GM21619 (cell line): ENCODE results near the gene SCN1B.
A peak's percentile ranks its signal among the peaks of the same experiment; 100 is the strongest.
"Not testable (repeated sequence)": the region's sequence is repeated elsewhere in the genome, so short reads cannot be mapped to it uniquely, and the experiment has no call there.

Source experiments
- ATAC-seq: cut with Tn5 transposase; IDR thresholded peaks from one replicate; pipeline ENCODE4 v1.9.1; 2021; ENCODE audit not compliant: unreplicated experiment

SCN1B gene

GRCh38 chr19:35030257-35031071 lies at the start of gene SCN1B:
Gene SCN1B (plus strand): TSS chr19:35030470. CDS start chr19:35030821, 351 bp downstream.
- no peak for ATAC-seq

GRCh38 chr19:34982275-34982674 lies 48.0 kb upstream of the SCN1B start:
- no peak for ATAC-seq

DNA sequence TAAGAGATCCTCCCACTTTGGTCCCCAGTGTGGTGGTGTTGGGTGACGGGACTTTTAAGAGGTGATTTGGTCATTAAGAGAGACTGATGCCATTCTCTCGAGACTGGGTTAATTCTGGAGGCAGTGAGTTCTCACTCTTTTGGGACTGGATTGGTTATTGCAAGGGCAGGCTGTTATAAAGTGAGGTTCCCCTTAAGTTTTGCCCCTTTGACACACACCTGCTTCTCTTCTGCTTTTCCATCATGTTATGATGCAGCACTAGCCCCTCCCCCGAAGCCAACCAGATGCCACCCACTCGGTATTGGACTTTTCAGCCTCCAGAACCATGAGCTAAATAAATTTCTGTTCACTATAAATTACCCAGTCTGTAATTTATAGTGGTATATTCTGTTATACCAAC lies 46.5 kb upstream of the SCN1B start:
- no peak for ATAC-seq

DNA sequence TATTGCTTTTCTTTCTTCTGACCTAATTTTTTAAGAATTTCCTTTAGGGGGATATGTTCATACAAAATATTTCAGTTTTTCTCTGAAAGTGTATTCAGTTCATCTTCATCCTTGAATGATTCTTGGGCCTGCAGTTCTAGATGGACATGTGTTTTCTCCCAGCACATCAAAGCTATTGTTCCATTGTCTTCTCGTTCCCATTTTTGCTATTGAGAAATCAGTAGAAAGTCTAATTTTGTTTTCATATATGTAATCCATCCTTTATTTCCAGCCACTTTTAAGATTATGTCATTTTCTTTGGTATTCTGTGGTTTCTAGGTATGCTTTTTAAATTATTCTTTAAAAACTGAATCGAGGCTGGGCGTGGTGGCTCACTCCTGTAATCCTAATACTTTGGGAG lies 46.0 kb upstream of the SCN1B start:
- no peak for ATAC-seq

- ATAC-seq: no peak
Measured at GRCh38 chr19:34985249-34986022, 44.8 kb upstream of the SCN1B start.

- ATAC-seq: no peak
Measured at GRCh38 chr19:34988119-34988518, 42.2 kb upstream of the SCN1B start.

GRCh38 chr19:34989298-34989697 lies 41.0 kb upstream of the SCN1B start:
- ATAC-seq: no peak

DNA sequence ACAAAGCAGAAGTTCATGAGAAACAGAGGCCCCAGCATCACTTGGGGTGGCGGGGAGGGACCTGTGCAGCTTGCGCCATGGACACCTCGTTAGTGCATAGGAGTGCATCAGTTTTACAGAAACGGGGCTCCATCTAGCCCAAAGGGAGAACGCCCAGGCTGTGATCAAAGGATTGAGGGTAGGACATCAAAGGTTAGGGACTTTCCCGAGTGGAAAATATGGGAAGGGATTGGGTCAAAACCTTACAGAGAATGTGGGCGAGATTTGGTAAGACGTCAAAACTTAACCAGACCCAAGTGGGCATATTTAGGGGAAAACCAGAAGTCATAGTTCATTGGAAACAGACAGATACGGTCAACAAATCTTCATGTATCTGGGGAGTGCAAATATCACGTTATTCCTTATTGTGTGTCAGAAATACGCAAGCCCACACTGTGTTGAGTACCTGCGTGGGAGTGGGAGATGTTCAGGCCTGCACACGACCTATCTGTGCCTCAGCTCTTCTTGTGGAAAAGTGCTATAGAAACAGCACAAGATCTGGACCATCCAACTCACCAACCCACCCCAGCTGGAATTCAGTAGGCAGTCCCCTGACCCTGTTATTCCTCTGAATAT lies 39.6 kb upstream of the SCN1B start:
- ATAC-seq: no peak

DNA sequence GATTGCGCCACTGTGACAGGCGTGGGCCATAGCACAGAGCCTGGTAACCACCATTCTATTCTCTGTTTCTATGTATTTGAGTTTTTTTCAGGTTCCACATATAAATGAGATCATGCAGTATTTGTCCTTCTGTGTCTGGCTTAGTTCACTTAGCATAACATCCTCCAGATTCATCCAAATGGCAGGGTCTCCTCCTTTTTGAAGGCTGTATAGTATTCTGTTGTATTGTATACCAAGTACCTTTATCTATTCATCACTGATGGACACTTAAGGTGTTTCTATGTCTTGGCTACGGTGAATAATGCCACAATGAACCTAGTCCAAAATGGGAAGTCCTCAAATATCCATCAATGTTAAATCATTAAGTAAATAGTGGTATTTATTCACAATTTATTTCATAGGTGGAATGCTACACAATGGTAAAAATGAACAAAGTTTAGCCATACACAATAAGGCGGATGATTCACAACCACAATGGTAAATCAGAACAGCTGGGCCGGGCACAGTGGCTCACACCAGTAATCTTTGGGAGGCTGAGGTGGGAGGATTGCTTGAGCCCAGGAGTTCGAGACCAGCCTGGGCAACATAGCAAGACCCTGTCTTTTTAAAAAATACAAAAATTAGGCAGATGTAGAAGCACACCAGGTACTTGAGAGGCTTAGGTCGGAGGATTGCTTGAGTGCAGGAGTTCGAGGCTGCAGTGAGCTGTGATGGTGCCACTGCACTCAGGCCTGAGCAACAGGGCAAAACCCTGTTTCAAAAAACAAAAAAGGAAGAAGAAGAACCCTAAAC lies 38.5 kb upstream of the SCN1B start:
- no peak for ATAC-seq

GRCh38 chr19:34992582-34992981 lies 37.7 kb upstream of the SCN1B start:
- ATAC-seq: not testable (repeated sequence)

GRCh38 chr19:34994286-34994642 lies 36.0 kb upstream of the SCN1B start:
- no peak for ATAC-seq

DNA sequence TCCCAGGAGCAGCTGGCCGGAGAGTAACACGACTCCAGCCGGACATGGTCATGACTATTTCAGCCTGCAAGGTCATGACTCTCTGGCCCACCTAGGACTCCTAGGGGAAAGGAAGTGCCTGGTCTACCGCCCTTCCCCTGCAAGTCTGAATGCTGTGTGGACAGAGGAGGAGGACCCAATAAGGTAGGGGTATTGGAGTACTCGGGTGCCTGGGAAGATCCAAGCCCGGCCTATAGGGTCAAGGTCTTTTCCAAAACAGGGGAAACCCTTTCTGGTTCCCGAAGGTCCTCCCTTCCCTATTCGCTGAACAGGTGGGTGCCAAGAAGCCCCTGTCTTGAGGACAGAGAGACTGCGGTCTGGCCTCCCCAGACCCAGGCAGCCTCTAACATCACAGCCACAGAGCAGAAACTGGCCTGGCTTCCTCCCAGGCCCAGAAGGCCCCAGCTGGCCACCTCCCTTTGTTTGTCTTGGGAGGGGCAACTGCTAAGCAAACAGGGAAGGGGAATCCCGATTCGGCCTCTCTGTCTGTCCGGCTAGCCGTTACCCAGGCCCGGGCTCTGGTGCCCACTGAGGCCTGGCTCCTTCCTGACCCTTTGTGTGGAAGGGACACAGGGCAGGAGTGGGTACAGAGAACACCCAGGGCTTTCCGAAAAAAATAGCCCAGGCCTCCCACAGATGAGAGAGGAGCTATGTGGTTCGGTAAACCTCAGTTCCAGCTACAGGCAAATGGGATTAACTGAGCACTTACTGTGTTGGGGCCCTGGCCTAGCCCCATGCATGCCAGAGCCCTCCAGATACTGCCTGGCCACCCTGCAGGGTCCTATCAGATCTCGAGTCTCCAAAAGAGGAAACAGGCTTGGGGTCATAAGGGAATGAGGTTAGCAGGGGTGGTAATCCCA lies 35.4 kb upstream of the SCN1B start:
- no peak for ATAC-seq

DNA sequence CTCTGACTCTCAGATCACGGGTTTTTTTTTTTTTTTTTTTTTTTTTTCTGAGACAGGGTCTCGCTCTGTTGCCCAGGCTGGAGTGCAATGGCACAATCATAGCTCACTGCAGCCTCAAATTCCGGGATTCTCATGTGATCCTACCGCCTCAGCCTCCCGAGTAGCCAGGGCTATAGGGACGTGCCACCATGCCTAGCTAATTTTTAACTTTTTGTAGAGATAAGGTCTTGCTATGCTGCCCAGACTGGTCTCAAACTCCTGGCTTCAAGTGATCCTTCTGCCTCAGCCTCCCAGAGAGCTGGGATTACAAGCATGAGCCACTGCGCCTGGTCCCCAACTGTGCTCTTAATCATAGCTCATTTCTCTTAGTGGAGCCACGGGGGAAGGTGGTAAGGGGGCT lies 34.7 kb upstream of the SCN1B start:
- no peak for ATAC-seq

- no peak for ATAC-seq
Measured at GRCh38 chr19:34997071-34997617, 33.1 kb upstream of the SCN1B start.

GRCh38 chr19:34998224-34998623 lies 32.0 kb upstream of the SCN1B start:
- not testable (repeated sequence) for ATAC-seq

GRCh38 chr19:34998777-34999497 lies 31.3 kb upstream of the SCN1B start:
- no peak for ATAC-seq

- ATAC-seq: peak; percentile 45
Measured at GRCh38 chr19:34999498-35000337, 30.6 kb upstream of the SCN1B start, which contains the start of gene GRAMD1A. Gene GRAMD1A (plus strand): TSS chr19:35000323. CDS start chr19:35000479, 156 bp downstream.

DNA sequence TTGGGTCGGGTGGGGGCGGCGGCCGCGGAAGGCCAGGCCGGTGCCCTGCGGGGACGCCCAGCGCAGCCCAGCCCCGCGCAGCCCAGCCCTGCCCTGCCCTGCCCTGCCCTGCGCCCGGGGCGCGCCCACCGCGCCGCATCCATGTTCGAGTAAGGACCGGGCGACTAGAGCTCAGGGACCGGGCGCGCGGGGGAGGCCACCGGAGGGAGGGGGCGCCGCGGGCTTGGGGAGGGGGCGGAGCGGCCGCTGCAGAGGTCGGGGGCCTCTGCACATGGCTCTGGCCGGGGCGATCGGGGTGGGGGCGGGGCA lies 30.0 kb upstream of the SCN1B start:
- ATAC-seq: no peak
